Hematopoietic multipotent progenitor cell treated with erythropoietin and hydrocortisone succinate and interleukin-3 and kit ligand, for 6 days (in vitro differentiated cells): ENCODE measurements around the gene NCEH1.
"Not testable (repeated sequence)": the region's sequence is repeated elsewhere in the genome, so short reads cannot be mapped to it uniquely, and the experiment has no call there.

Source experiments
- DNase-seq: peaks from one replicate; pipeline ENCODE4 v3.0.0-alpha.2; 2015

Gene NCEH1

DNA sequence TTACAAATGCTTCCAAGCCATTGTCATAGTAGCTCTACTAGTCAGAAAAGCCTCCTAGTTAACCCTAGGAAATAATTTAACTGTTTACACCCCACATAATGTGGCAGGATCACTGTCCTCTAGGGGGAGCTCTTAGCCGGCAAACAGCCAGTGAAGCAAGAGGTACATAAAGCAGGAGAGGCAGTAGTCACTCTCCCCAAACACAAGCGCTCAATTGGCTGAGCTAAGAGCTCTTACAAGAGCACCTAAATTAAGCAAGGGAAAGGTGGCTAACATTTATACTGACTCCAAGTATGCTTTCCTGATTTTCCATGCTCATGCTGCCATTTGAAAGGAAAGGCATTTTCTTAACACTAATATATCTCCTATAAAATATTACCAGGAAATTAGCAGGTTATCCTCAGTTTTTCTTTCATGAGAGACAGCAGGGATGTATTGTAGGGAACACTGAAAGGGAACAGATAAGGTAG lies 37.6 kb downstream of the NCEH1 start:
- DNase-seq = peak; percentile 92

DNA sequence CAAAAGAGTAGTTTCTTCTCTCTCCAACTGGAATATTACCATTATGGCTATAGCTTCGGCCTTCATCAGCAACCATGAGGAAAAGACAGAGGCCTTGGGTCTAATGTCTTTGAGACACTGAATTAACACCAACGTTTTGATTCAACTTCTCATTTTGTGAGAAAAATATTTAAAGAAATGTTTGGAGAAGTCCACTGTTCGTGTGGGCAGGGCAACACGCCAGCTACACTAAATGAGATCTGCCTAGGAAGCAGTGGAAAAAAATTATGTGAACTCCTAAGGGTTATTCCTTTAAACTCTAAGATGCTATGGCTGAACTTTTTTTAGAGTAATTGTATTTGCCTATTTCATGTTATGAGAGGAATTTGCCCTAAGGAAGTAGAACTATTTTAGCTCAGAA lies 41.8 kb downstream of the NCEH1 start:
- no peak for DNase-seq

DNA sequence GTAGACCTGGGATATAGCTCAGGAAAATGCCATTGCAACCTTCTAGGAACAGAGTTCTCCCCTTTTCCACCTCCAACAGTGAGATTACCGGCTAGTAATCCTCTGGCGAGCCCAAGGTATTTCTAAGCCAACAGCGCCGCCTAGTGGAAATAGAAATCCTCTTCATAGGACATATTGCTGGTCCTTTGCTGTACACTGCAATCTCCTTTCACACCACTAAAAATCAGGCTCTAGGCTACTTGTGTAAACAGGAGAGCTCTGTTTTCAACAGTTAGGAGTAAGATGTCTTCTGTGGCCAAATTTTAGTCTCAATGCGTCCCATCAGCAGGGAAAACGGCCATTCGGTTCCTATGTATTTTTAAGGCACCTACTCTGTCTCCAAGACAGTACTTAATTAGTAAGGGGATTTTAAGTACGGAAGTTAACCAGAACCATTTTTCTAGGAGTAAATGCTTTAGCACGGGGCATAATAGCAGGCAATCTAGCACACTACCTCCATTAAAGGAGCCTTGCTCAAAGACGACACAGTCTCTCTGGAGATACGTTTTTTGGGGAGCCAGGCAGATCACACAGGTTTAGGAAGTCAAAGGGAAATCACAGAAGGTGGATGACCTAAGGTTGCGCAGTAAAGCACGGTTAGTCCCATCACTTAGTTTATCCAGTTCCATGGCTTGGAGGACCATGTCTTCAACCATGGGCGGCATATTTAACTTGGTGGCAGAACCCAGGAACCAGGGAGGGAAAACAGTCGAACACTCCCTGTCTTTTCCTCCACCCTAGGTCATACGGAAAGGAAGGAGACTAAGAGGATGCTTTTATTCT lies 43.8 kb downstream of the NCEH1 start:
- DNase-seq = peak; percentile 95

DNA sequence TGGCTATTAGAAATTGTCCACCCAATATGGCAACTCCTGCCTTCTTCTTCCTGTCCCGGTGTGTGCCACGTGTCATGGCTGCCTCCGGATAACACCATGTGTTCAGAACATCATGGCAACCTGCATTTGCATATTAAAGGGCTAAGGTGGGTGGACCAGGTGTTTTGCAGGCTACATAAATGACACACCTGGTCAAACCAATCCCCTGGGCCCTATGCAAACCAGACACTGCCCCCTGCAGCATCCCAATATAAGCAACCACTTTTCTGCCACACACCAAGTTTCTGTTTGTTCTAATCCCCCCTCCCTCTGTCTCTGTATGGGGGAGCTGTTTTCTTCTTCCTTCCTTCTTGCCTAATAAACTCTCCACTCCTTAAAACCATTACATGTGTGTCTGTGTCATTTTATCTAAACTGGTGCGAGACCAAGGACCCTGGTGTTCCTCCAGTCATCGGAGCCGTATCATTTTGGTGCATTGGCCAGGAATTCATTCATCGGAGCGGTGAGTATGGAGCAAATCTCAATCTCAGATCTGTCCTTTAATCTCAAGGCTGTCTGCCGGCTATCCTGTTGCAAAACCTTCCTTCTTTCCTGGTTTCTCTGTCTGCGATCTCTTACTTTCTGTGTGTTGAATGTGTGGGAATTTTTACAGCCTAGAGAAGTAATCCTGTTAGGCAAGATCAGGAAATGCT lies 44.5 kb downstream of the NCEH1 start:
- no peak for DNase-seq

DNA sequence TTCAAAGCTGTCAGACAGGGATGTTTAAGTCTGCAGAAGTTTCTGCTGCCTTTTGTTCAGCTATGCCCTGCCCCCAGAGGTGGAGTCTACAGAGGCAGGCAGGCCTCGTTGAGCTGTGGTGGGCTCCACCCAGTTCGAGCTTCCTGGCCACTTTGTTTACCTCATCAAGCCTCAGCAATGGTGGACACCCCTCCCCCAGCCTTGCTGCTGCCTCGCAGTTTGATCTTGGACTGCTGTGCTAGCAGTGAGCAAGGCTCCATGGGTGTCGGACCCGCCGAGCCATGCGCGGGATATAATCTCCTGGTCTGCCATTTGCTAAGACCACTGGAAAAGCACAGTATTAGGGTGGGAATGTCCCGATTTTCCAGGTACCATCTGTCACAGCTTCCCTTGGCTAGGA lies 45.4 kb downstream of the NCEH1 start:
- not testable (repeated sequence) for DNase-seq

DNA sequence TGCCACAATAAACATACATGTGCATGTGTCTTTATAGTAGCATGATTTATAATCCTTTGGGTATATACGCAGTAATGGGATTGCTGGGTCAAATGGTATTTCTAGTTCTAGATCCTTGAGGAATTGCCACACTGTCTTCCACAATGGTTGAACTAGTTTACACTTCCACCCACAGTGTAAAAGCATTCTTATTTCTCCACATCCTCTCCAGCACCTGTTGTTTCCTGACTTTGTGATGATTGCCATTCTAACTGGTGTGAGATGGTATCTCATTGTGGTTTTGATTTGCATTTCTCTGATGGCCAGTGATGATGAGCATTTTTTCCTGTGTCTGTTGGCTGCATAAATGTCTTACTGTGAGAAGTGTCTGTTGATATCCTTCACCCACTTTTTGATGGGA lies 50.4 kb downstream of the NCEH1 start:
- DNase-seq = not testable (repeated sequence)

DNA sequence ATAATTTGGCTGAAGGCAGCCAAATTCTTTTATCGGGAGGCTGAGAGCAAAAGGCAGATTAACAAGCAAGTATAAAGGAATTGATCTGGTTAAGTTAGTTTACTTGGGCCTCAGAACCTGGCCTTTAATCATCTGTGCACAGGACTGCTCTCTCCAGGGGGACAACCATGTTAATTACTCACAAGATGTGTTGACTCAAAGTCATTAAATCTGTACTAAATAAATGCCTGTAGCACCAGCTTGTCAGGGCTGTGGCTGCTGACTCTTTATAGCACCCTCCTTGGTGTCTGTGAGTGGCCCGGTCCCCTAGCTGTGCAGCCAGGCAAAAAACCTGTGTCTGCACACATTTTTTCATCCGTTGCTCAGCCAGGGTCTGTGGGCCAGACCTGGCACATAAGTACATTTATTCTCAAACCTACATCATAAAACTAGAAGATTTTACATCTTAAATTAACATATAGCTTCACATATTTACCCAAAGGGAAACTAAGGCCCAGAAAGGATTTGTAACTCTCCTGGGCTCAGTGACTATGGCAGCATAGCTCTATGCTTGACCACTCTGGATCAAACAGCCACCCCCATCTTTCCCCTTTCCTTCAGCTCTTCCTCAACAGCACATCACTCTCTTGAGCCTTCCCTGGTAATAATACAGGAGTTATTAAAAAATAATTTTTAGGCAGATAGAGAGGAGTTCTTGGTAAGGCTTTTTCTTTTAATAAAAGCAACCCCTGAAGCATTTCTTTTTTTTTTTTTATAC lies 51.4 kb downstream of the NCEH1 start:
- DNase-seq = no peak

DNA sequence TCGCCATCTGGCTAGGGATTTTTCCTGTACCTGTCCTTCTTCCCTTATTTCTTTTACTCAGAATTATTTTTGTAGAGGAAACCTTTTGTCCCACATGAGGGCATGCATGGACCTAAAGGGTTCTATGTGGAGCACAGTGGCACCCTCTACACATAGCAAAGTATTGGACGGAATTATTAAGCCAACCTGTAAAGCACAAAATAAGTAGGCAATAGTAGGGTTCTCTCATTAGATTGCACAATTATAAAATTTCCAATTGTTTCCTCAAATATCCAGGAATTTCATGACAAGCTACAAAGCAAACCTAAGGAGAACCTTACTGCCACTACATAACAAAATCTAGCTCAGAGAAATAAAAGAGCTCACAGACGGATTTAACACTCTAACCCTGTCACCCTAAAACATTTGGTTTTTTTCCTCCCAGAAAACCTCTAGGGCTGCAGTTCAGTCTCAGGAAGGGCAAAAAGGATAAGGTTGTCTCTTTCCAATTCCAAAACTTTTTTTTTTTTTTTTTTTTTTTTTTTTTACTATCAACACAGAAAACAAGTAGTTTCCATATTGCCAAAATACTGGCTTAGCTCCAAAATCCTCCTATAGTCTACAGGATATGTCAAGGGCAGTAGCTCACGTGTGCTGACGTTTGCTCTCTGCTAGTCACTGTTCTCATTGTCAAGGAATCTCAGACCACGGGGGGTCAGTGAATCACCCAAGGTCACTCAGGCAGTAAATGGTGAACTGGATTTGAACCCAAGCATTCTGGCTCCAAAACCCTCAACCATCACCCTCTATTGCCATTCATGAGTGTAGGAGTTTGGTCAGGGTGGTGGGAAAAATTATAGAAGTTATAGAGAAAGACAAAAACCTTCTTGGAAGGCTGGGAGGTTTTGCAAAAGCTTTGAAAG lies 52.3 kb downstream of the NCEH1 start:
- no peak for DNase-seq

DNA sequence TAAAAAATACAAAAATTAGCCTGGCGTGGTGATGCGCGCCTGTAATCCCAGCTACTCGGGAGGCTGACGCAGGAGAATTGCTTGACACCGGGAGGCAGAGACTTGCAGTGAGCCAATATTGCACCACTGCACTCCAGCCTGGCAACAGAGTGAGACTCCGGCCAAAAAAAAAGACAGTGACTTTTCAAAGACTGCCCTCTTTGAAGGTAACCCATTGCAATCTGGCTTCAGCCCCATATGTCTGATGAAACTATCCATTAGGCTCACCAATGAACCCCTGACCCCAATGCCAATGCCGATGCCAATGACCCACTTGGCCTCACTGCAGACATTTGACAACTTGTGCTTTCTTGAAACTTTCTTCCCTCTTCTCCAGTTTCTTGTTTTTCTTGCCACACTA lies 54.3 kb downstream of the NCEH1 start:
- DNase-seq = no peak

DNA sequence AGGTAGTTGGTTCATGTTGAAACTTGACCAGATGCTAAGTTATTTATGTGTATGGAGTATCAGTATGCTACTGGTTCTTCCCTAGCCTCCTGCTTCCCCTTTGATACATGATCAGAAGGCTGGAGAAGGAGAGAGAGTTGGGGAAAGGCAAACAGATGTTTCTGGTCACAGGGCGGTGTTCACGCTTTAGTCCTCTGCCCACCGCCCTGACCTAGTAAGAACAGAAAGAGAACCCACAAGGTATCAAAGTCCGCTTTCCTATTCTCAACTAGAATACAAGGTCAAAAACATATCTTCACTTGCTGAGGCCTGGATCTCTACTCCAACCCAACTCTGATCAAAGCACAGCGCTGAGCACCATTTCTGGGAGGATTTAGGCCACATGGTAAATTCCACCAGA lies 55.5 kb downstream of the NCEH1 start:
- no peak for DNase-seq

DNA sequence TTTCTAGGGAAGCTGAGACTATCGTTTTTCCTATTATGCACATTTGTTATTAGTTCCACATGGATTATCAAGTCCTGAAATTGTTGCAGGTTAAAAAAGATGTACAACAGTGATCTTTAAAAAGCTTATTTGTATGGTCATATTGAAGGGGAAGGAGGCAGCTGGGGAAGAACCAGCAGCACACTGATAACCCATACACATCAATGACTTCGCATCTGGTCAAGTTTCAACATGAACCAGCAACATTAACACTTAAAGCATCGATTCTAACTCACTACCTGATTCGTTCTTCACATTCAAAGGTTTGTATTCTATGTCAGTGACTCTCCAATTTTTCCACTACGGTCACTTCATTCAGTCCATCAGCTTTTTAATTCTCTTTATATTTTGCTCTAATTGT lies 56.4 kb downstream of the NCEH1 start:
- DNase-seq = no peak

DNA sequence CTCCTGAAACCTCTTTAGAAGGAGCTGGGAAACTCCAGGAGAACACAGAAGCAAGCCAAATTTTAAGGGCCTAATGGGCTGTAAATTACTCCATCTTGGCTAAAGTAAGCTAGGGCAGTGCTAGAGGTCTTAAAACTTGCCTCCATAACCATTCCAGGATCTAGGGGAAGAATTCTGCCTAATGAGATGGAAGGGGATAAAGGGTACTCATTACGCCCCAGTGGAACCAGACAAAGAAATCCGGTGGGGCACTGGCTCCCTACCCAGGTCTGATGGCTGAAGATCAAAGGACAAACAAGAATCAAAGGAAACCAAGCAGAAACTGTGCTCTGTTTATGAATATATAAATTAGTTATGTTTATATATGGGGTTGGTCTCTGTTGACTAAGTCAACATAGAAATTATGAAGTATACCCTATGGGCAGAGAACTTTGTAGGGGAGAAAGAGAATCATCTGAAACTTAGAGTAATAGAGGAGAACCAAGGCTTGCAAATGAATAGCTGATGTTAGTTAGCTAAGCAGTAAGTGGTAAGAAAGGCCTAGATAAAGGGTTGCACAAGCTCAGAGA lies 57.8 kb downstream of the NCEH1 start:
- DNase-seq = no peak

DNA sequence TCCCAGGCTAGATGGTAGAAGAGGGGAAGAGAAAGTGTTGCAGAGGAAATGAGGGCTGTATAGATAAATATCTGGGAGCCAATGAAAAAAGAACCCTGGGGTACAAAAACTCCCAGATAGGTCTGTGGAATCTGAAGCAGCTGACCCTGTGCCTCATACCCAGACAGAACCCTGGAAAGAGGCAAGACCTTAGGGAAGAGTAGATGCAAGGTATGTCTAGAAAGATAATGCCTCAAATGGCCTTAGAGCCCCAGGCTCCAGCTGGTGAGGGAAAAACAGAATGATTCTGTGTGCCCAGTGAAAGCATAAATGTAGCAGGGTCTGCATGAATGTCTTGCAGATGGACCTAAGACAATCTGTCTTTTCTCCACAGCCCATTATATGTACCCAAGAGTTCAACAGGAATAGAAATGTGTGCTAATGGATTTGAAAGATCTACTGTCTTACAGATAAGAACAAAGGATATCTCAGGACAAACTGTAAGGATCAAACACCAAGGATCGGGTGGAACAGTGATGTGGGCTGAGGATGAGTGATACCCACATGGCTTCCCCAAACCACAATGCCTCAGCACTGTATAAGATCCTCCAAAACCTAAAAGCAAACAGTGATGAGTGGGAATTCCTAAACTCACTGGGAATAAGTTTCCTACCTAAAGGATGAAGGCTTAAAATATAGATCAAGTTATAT lies 58.8 kb downstream of the NCEH1 start:
- DNase-seq = no peak

DNA sequence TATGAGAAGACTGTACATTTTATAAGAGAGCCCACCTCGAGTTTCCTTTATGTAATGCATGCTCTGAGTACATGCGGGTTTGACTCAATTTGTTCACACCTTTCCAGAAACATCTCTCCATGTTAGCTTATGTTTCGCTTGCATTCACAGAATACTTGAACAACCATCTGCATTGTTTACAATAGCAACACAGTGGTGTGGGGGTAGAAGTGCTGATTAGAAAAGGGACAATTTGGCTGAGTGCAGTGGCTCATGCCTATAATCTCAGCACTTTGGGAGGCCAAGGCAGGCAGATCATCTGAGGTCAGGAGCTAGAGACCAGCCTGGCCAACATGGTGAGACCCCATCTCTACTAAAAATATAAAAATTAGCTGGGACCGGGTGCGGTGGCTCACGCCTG lies 60.9 kb downstream of the NCEH1 start:
- DNase-seq = no peak

DNA sequence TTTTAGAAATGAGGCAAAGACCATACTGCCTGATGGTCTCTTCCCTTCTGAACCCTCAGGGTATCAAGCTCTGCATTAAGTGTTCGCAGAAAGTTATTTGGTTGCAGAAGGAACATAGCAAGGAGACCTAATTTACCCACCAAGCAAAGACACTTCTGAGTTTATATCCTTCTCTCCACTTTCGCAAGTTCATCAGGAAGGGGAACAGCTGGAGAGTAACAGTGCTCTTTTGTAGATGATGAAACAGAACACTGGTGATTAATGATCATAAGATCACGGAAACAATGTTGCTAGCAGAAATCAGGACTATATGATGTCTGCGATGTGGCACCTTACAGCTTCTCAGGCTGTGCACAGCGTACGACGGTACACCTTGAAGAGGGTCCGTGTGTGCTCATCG lies 62.1 kb downstream of the NCEH1 start:
- no peak for DNase-seq

DNA sequence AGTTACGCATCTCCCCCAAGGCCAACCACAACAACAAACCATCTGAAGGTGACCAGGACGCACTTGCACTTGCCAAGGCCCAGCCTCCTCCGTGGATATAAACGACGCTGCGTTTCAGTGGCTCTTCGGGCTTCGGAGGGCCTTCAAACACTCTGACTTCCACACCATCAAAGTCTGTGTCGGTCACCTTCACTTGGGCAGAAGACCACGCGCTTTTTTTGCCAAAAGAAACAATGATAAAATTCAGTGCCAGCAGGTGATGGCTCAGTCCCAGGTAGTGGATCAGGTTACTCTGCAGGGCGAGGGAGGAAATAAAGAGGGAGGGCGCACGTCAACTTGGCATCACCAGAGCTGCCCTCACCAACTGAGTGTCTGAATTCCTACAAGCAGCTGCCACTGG lies 63.0 kb downstream of the NCEH1 start:
- DNase-seq = no peak

DNA sequence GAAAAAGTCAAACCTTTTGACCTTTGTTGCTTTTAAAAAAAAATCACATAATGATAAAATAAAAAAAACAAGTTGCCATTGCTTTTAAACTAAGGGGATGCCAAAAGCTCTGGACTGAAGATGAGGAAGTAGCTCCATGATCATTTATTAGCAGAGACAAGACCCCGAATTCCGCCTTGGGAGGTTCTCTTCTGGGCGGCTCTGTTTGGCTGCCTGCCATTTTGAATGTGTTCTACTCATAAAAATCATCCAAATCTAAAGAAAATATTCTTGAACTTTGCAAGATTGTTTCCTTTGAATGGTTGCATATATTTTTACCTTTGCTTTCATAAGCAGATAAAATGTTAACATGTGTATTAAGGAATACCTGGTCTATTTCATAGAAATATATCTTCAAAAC lies 63.8 kb downstream of the NCEH1 start:
- DNase-seq = no peak

DNA sequence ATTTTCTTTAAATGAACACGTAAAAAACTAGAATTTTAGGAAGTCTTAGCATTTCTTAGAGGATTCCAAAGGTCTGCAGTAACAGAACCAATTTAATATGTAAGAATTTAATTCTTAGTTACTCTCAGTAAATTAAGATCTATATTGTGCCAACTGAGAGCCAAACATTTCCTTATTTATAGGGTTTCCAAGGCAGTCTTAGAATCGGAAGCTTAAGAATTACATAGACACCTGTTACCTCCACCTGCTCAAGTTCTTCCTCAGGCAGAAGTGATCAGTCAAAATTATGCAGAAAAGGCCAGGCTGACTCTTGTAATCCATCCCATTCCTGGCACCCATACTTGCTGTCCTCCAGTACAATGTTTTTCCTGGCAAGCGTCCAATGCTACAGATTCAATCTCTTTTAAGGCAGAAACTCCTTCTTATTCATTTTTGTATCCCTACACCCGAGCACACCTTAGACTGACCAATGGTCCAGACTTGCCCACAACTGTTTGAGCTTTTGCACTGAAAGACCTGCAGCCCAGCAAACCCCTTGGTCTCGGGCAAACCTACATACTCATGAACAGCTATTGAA lies 64.3 kb downstream of the NCEH1 start:
- DNase-seq = peak; percentile 29

DNA sequence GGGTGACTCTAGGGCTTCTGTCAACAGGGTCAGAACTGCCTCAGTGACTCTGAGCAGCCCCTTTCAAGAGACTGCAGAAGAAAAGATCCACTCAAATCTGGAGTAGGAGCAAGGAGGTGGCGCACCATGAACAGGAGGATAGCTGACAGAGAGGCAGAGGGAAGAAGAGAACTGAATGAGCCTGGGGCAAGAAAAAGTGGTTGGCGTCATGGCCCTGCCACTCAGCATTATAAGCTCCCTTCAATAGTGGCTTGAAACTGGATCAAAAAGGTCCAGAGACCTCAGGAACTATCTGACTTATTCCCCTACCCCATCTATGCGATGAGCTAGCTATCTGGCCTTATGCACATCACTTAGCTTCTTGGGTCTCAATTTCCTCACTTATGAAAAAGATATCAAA lies 66.6 kb downstream of the NCEH1 start:
- DNase-seq = no peak

DNA sequence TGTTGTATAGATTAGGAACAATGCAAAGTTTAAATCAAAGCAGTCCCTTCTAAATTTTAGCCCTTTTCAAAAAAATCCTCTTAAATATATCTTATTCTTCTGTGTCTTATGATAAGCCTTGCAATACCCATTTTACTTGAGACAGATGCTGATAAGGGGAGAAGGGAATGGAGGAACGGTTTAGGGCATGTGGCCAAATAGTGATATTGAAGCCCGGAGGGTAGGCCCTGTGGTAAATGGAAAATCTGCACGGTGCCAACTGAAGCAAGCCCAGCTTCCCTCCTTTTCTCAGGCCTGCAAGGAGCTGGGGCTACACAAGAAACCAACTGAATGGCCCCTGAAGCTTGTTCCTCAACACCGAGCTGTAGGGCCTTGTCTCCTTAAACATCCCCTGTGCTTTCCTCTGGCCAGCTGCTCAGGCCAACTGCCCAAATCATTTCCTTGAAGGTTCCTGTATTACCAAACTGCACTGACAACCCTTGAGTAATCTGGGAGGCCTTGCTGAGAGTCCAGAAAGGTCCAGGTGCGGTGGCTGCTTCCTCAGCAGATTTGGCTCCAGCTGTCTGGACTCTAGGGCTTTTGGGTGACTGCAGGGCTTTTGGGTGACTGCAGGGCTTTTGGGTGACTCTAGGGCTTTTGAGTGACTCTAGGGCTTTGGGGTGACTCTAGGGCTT lies 67.2 kb downstream of the NCEH1 start:
- peak; percentile 63 for DNase-seq

DNA sequence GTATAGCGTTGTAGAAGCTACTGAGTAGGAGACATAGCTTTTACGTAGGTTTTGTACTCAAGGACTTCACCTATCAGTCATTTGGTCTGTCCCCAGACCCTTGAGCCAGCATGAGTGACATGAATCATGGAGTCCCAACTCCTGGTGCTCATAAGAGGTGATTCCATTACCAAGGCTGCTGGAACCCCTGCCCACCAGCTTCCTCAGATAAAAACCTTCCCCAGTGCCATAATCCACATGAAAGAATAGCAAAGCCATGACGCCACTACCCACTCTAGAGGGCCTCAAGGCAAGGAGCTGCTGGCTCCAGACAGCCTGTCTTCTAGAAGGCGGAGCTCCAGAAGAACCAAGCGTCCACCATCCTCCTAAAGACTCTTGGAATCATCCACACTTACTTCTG lies 69.6 kb downstream of the NCEH1 start:
- DNase-seq = no peak
